Inflammatory macrophage (primary cell): ENCODE measurements around the gene YPEL1.

ENCODE experiments used
- DNase-seq, 2 donors: peaks; one replicate each; pipeline ENCODE4 v3.0.0-alpha.2; 2020 to 2022

Gene YPEL1

DNA sequence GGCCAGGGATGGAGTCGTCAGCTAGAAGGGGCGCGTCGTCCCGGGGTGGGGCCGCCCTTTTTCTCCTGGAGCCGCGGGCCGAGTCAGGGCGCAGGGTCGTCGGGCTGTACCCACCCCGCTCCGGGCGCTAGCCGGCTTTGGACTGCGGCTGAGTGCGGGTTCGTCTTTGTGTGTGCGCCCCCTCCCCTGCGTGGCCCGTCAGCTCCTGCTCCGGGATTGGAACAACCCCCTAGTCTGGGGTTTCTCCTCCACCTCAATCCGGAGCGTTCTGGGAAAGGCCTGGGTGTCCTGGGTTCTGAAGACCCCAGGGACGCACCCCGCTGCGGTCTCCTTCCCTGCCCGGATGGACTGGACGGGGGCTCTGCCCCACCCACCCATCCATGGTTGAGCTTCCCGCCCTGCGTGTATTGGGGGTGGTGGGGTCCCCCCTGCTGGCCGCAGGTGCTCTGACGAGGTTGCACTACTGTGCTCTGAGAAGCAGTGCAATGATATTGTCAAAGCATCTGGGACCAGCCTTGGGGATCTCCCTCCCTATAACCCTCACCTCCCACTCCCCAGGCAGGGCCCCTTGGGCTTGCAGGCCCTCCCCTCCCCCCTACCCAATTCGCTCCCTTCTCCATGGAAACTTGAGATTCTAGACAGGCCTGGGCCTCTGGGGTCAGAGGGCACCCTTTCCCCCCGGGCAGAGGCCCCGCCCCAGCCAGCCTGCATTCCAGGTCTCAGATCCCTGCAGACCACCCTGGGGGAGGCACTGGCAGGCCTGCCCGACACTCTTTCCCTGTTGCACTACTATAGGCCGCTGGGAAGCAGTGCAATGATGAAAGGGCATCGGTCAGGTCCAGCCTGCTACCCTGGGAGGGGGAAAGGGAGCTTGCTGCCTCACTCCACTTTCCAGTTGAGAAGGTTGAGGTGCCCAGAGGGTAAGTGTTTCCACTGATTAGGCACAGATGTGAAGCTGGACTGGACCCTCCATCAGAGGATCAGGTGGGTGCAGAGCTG is 82.7 kb downstream of the YPEL1 start:
- DNase-seq, result no peak

DNA sequence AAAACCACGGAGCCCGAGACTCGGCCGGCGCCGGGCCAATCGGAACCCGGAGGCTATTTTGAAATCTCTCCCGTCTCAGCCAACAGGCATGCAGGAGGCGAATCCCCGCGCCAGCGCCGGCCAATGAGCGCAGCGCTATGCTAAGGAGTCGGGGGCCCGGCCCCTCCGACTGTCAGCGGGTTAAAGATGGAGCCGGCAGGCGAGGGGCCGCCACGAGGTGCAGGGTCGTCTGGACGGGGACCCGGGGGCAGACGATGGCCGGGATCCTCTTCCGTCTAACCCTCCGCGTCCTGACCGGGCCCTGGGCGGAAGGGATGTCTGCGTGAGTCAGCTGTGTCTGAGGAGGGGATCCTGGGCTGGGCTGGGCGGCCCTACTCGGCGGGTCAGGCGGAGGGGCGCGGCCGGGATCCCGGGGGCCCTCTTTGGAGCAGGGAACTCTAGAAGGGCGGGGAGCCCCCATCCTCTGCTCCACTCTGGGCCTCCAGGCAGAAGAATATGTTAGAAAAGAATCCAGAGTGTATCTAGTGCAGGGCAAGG is 83.5 kb downstream of the YPEL1 start:
- peak; percentile 88 for DNase-seq

DNA sequence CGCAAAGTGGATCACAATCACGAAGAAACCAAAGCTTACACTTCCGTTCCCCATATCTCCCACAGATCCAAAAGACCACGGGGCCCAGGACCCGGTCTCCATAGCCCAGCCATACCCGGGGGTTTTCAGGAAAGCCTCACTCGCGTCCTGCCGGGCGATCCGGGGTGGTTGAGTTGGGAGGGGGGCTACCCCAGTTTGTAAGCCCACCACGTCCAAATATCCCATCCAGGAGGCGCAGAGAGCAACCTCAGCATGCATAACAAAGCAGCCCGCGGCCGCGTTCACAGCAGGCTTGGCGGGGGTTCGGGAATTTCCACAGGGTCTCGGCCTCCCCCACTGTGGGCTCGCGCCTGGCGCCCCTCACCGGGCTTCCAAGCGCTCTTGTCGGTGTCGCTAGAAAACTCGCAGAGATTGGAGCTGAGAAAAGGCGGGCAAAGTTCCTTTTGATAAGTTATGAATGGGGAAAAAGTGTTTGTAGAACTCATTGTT is 84.0 kb downstream of the YPEL1 start:
- DNase-seq, result no peak

DNA sequence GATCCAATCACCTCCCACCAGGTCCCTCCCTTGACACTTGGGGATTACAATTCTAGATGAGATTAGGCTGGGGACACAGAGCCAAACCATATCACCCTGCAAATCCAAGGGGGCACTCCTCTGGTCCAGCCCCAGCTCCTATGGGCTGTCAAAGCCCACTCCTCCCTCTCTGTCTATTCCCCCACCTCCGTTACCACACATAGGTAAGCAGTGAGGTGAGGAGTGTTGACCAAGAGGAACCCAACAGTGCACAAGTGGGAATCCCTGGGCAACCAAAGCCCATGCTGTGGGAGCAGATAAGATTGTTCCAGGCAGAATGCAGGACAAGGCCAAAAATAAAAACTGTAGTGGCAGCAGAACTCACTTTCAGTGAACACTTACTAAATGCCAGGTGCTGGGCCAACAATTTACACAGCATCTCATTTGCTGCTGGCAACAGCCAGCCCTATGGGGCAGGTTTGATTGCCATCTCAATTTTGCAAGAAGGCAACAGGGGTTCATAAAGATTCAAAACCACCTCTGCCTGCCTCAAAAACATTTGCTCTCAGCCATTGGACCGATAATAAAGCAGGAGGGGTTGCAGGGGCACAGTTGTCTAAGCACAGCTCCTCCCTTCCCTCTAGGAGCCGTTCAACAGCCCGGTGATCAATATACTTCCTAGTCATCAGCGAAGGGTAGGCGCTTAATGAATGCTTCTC is 84.6 kb downstream of the YPEL1 start:
- no peak for DNase-seq

DNA sequence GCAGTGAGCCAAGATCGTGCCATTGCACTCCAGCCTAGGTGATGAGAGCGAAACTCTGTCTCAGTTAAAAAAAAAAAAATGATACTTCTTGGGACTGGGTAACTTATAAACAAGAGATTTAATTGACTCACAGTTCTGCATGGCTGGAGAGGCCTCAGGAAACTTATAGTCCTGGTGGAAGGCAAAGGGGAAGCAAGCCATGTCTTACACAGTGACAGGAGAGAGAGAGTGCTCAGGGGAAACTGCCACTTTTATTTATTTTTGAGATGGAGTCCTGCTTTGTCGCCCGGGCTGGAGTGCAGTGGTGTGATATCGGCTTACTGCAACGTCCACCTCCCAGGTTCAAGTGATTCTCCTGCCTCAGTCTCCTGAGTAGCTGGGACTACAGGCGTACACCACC is 85.3 kb downstream of the YPEL1 start:
- DNase-seq, result no peak
